ENCODE data around the gene ABCC3. TPM values are rescaled to one million over a fixed set of nuclear protein-coding genes. Genes with fewer than 3 reads are reported as not detected.
A peak's percentile ranks its signal among the peaks of the same experiment; 100 is the strongest.

The ABCC3 gene
- total and polyA plus RNA-seq, 2 donors (not counting 1 experiment from before 2014, with no cell fraction given), result 11.5 to 34.8 TPM

DNA sequence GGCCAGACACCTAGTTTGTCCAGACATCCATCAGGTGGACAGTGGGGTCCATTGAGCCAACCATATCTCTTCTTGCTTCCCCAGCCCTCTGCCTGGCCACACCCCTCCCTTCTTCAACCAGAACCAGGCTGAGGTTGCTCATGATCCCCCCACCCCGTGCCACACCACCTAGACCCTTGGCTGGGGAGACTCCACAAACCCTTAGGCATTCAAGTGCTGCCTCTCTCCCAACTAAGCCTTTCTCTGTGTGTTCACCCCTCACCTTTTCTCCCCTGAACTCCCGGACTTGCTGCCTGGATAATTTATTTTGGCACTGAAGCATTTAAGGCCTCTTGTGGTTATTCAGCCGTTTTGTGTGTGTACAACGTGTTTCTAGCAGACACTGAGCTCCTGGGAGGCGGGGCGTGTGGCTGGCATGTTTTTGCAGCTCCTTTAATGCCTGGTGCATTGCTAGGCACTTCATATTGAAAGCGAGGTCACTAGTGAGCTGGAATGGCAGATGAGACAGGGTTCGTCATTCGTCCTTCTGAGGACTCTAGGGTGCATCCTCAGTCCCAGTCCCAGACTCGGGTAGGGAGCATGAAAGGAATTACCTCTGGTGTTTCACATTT lies 45.5 kb upstream of the ABCC3 start:
- no peak overlapping the region for H3K4me2 ChIP-seq (ENCODE audit: extremely low read depth, insufficient read depth, low read length)
- no peak overlapping the region for H3K4me3 ChIP-seq (replicated peaks in 1 of 4; ENCODE audit: control extremely low read depth in 1 of 4, insufficient read depth in 1 of 4, low read depth in 3 of 4, low read length in 4 of 4)
- no peak overlapping the region for H3K27ac ChIP-seq (ENCODE audit: insufficient read depth, low read length)
- no peaks in the 10 kb centered on the region for H3K9me3 ChIP-seq (ENCODE audit: control insufficient read depth, insufficient read depth, low read depth, low read length)
- no peaks in the 10 kb centered on the region for H3K27me3 ChIP-seq (ENCODE audit: control insufficient read depth, insufficient read depth, low read length)
- no peaks in the 10 kb centered on the region for H3K36me3 ChIP-seq (ENCODE audit: control insufficient read depth, insufficient read depth, low read length)
- TF ChIP-seq EZH2 (IDR thresholded peaks at IDR 0.05; ENCODE audit: low read length, missing control alignments), result no peak
- TF ChIP-seq, protein P1, sequence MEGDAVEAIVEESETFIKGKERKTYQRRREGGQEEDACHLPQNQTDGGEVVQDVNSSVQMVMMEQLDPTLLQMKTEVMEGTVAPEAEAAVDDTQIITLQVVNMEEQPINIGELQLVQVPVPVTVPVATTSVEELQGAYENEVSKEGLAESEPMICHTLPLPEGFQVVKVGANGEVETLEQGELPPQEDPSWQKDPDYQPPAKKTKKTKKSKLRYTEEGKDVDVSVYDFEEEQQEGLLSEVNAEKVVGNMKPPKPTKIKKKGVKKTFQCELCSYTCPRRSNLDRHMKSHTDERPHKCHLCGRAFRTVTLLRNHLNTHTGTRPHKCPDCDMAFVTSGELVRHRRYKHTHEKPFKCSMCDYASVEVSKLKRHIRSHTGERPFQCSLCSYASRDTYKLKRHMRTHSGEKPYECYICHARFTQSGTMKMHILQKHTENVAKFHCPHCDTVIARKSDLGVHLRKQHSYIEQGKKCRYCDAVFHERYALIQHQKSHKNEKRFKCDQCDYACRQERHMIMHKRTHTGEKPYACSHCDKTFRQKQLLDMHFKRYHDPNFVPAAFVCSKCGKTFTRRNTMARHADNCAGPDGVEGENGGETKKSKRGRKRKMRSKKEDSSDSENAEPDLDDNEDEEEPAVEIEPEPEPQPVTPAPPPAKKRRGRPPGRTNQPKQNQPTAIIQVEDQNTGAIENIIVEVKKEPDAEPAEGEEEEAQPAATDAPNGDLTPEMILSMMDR (conservative IDR thresholded peaks at IDR 0.05 in 1 of 2, IDR thresholded peaks at IDR 0.05 in 1 of 2; ENCODE audit: low read depth in 1 of 2, low read length in 2 of 2), result no peak
- H3K9ac ChIP-seq (ENCODE audit: insufficient read depth, low read length), result no peak overlapping the region
- H4K20me1 ChIP-seq (ENCODE audit: control insufficient read depth, extremely low read depth, insufficient read depth, low read length), result no peaks in the 10 kb centered on the region
- DNase-seq (ENCODE audit: low read depth in 2 of 2), result peak; percentile 15 to 38
- peaks cover 2% of the 10 kb centered on the region for H3K4me1 ChIP-seq (ENCODE audit: control insufficient read depth, extremely low read depth, insufficient read depth, low read length)
- no peak overlapping the region for H2AFZ ChIP-seq (ENCODE audit: low read length)
- no peaks in the 10 kb centered on the region for H3K79me2 ChIP-seq (ENCODE audit: control insufficient read depth, insufficient read depth, low read length)

- no peaks in the 10 kb centered on the region for H3K9me3 ChIP-seq (ENCODE audit: control insufficient read depth, insufficient read depth, low read depth, low read length)
- H2AFZ ChIP-seq (ENCODE audit: low read length), result no peak overlapping the region
- TF ChIP-seq, protein P1 (conservative IDR thresholded peaks at IDR 0.05 in 1 of 2, IDR thresholded peaks at IDR 0.05 in 1 of 2; ENCODE audit: low read depth in 1 of 2, low read length in 2 of 2), result no peak
- TF ChIP-seq EZH2 (IDR thresholded peaks at IDR 0.05; ENCODE audit: low read length, missing control alignments), result no peak
- no peaks in the 10 kb centered on the region for H3K36me3 ChIP-seq (ENCODE audit: control insufficient read depth, insufficient read depth, low read length)
- no peaks in the 10 kb centered on the region for H3K79me2 ChIP-seq (ENCODE audit: control insufficient read depth, insufficient read depth, low read length)
- no peak overlapping the region for H3K4me2 ChIP-seq (ENCODE audit: extremely low read depth, insufficient read depth, low read length)
- H3K9ac ChIP-seq (ENCODE audit: insufficient read depth, low read length), result no peak overlapping the region
- no peak overlapping the region for H3K4me3 ChIP-seq (replicated peaks in 1 of 4; ENCODE audit: control extremely low read depth in 1 of 4, insufficient read depth in 1 of 4, low read depth in 3 of 4, low read length in 4 of 4)
- H3K27ac ChIP-seq (ENCODE audit: insufficient read depth, low read length), result no peak overlapping the region
- no peaks in the 10 kb centered on the region for H3K27me3 ChIP-seq (ENCODE audit: control insufficient read depth, insufficient read depth, low read length)
- no peak for DNase-seq (ENCODE audit: low read depth in 2 of 2)
- no peaks in the 10 kb centered on the region for H4K20me1 ChIP-seq (ENCODE audit: control insufficient read depth, extremely low read depth, insufficient read depth, low read length)
- peaks cover 2% of the 10 kb centered on the region for H3K4me1 ChIP-seq (ENCODE audit: control insufficient read depth, extremely low read depth, insufficient read depth, low read length)
These were observed 43.5 kb upstream of the ABCC3 start for GRCh38 chr17:50590946-50591737.

GRCh38 chr17:50593321-50593720 lies 41.4 kb upstream of the ABCC3 start:
- no peak for TF ChIP-seq EZH2 (IDR thresholded peaks at IDR 0.05; ENCODE audit: low read length, missing control alignments)
- TF ChIP-seq, protein P1 (conservative IDR thresholded peaks at IDR 0.05 in 1 of 2, IDR thresholded peaks at IDR 0.05 in 1 of 2; ENCODE audit: low read depth in 1 of 2, low read length in 2 of 2), result no peak
- Histone ChIP-seq H3K4me2 (ENCODE audit: extremely low read depth, insufficient read depth, low read length) (no peak overlapping the region), H3K4me3 (replicated peaks in 1 of 4; ENCODE audit: control extremely low read depth in 1 of 4, insufficient read depth in 1 of 4, low read depth in 3 of 4, low read length in 4 of 4) (no peak overlapping the region), H3K27me3 (ENCODE audit: control insufficient read depth, insufficient read depth, low read length) (no peaks in the 10 kb centered on the region), H3K4me1 (ENCODE audit: control insufficient read depth, extremely low read depth, insufficient read depth, low read length) (peaks cover 2% of the 10 kb centered on the region), H3K79me2 (ENCODE audit: control insufficient read depth, insufficient read depth, low read length) (no peaks in the 10 kb centered on the region), H2AFZ (ENCODE audit: low read length) (no peak overlapping the region), H3K36me3 (ENCODE audit: control insufficient read depth, insufficient read depth, low read length) (no peaks in the 10 kb centered on the region), H3K9me3 (ENCODE audit: control insufficient read depth, insufficient read depth, low read depth, low read length) (no peaks in the 10 kb centered on the region), H3K9ac (ENCODE audit: insufficient read depth, low read length) (no peak overlapping the region), H4K20me1 (ENCODE audit: control insufficient read depth, extremely low read depth, insufficient read depth, low read length) (no peaks in the 10 kb centered on the region), H3K27ac (ENCODE audit: insufficient read depth, low read length) (no peak overlapping the region)
- DNase-seq (ENCODE audit: low read depth in 2 of 2), result no peak
